Neuronal stem cell (in vitro differentiated cells): Measurements from ENCODE around the gene CDH23.

Source experiments
- DNase-seq: peaks from one replicate; pipeline ENCODE4 v3.0.0-alpha.2; 2013; ENCODE audit warnings: low spot score
- H2AFZ ChIP-seq: one replicate; pipeline ENCODE4 v1.6.1; 2013; ENCODE audit warnings: mild to moderate bottlenecking, low read length, inconsistent platforms
- H2AK5ac ChIP-seq: 2 replicates; pipeline ENCODE4 v1.6.1; 2013; ENCODE audit warnings: low read depth, mild to moderate bottlenecking, inconsistent platforms, low read length, moderate library complexity, mixed read lengths
- H2BK120ac ChIP-seq: 2 replicates; pipeline ENCODE4 v1.6.1; 2013; ENCODE audit warnings: low read depth, mild to moderate bottlenecking, inconsistent platforms, low read length, moderate library complexity, mixed read lengths
- H2BK12ac ChIP-seq: one replicate; pipeline ENCODE4 v1.6.1; 2013; ENCODE audit warnings: low read length, inconsistent platforms
- H2BK15ac ChIP-seq: 2 replicates; pipeline ENCODE4 v1.6.1; 2013; ENCODE audit warnings: mild to moderate bottlenecking, low read length, inconsistent platforms, mixed read lengths
- H2BK5ac ChIP-seq: one replicate; pipeline ENCODE4 v1.6.1; 2013; ENCODE audit warnings: inconsistent platforms, mild to moderate bottlenecking, low read length, moderate library complexity
- H3K14ac ChIP-seq: one replicate; pipeline ENCODE4 v1.6.1; 2013; ENCODE audit warnings: low read length, inconsistent platforms
- H3K18ac ChIP-seq: 2 replicates; pipeline ENCODE4 v1.6.1; 2013; ENCODE audit warnings: low read length, inconsistent platforms
- H3K23ac ChIP-seq: 2 replicates; pipeline ENCODE4 v1.6.1; 2013; ENCODE audit warnings: low read depth, mild to moderate bottlenecking, mixed read lengths, low read length, inconsistent platforms; ENCODE audit not compliant: poor library complexity
- H3K27ac ChIP-seq: replicated peaks from 3 replicates; pipeline ENCODE4 v1.5.1; 2013; ENCODE audit warnings: low read length, inconsistent platforms
- H3K27me3 ChIP-seq, 3 experiments: 2 replicates each; pipeline ENCODE4 v1.6.1; 2013; ENCODE audit warnings: low read length in 3 of 3, mild to moderate bottlenecking in 2 of 3, inconsistent platforms in 1 of 3, low read depth in 1 of 3, mixed read lengths in 1 of 3, moderate library complexity in 1 of 3; ENCODE audit not compliant: control insufficient read depth in 3 of 3, insufficient read depth in 3 of 3
- H3K36me3 ChIP-seq, 2 donors: replicated peaks in 1 of 2; 2 replicates each; pipeline ENCODE4 v1.6.1; 2013; ENCODE audit warnings: low read length in 2 of 2; ENCODE audit not compliant: control insufficient read depth in 2 of 2, insufficient read depth in 2 of 2
- H3K4ac ChIP-seq: 2 replicates; pipeline ENCODE4 v1.6.1; 2013; ENCODE audit warnings: inconsistent platforms, mild to moderate bottlenecking, low read length, moderate library complexity
- H3K4me1 ChIP-seq, 2 donors: 1 replicate in 1 of 2; 2 replicates in 1 of 2; pipeline ENCODE4 v1.6.1; 2013; ENCODE audit warnings: low read length in 2 of 2, low read depth in 1 of 2; ENCODE audit not compliant: control insufficient read depth in 2 of 2, insufficient read depth in 1 of 2
- H3K4me2 ChIP-seq: one replicate; pipeline ENCODE4 v1.6.1; 2013; ENCODE audit warnings: mild to moderate bottlenecking, low read length, inconsistent platforms; ENCODE audit not compliant: insufficient read depth, poor library complexity, severe bottlenecking
- H3K4me3 ChIP-seq, 2 donors: 2 replicates each; pipeline ENCODE4 v1.5.1; 2013; ENCODE audit warnings: low read length in 2 of 2, mild to moderate bottlenecking in 2 of 2, inconsistent platforms in 1 of 2, moderate library complexity in 1 of 2
- H3K79me1 ChIP-seq: one replicate; pipeline ENCODE4 v1.6.1; 2013; ENCODE audit warnings: low read depth, mild to moderate bottlenecking, inconsistent platforms, low read length, moderate library complexity
- H3K9ac ChIP-seq: one replicate; pipeline ENCODE4 v1.6.1; 2013; ENCODE audit warnings: mild to moderate bottlenecking, low read depth, low read length, inconsistent platforms; ENCODE audit not compliant: poor library complexity
- H3K9me3 ChIP-seq, 2 donors: replicated peaks in 1 of 2; 2 replicates each; pipeline versions ENCODE3 to v1.6.1; 2013; ENCODE audit warnings: low read length in 2 of 2, mild to moderate bottlenecking in 2 of 2, inconsistent platforms in 1 of 2, low read depth in 1 of 2, mixed read lengths in 1 of 2, moderate library complexity in 1 of 2; ENCODE audit not compliant: control insufficient read depth in 2 of 2, insufficient read depth in 1 of 2
- H4K8ac ChIP-seq: one replicate; pipeline ENCODE4 v1.6.1; 2013; ENCODE audit warnings: low read depth, mild to moderate bottlenecking, inconsistent platforms, low read length, moderate library complexity
- H4K91ac ChIP-seq: one replicate; pipeline ENCODE4 v1.6.1; 2013; ENCODE audit warnings: low read length, low read depth, mild to moderate bottlenecking, inconsistent platforms; ENCODE audit not compliant: poor library complexity
- WGBS, 2 donors: extraction: QIAGEN DNeasy Blood & Tissue Kit; methylation state at CpG; one replicate each; pipeline ENCODE4 v1.1.7; 2013; ENCODE audit warnings: missing lambda C conversion rate in 2 of 2, mixed read lengths in 1 of 2; ENCODE audit not compliant: insufficient read length in 2 of 2, insufficient replicate concordance in 1 of 2; ENCODE audit errors: extremely low coverage in 2 of 2; 5-methylcytosine and 5-hydroxymethylcytosine counted together

CDH23 gene

GRCh38 chr10:71724539-71724938, 327.8 kb downstream of the CDH23 start:
- Histone ChIP-seq H2BK5ac (no peak overlapping the region), H3K4ac (no peak overlapping the region), H2AK5ac (no peak overlapping the region), H3K4me1 (peaks cover 0 to 14% of the 10 kb centered on the region in 2 donors), H3K79me1 (no peaks in the 10 kb centered on the region), H3K9me3 (no peaks in the 10 kb centered on the region), H4K8ac (no peak overlapping the region), H3K14ac (no peak overlapping the region), H4K91ac (no peak overlapping the region), H3K18ac (no peak overlapping the region), H2BK120ac (no peak overlapping the region), H3K27me3 (peaks cover 0 to 21% (median 0%) of the 10 kb centered on the region in 3 experiments), H2BK12ac (no peak overlapping the region), H3K27ac (no peak overlapping the region), H3K9ac (no peak overlapping the region), H3K23ac (no peak overlapping the region), H2AFZ (no peak overlapping the region), H3K4me3 (no peak overlapping the region), H2BK15ac (no peak overlapping the region), H3K36me3 (no peaks in the 10 kb centered on the region), H3K4me2 (no peak overlapping the region)
- no peak for DNase-seq
- WGBS, 2 donors, result no CpG with 5 or more reads among the region's 6 CpGs

- H2BK120ac ChIP-seq, result no peak overlapping the region
- H4K8ac ChIP-seq, result no peak overlapping the region
- no peak overlapping the region for H4K91ac ChIP-seq
- no peak overlapping the region for H3K4me3 ChIP-seq
- no peak overlapping the region for H3K23ac ChIP-seq
- H2BK5ac ChIP-seq, result no peak overlapping the region
- no peaks in the 10 kb centered on the region for H3K79me1 ChIP-seq
- H3K9me3 ChIP-seq, result no peaks in the 10 kb centered on the region
- no CpG with 5 or more reads among the region's 14 CpGs for WGBS, 2 donors
- no peak overlapping the region for H3K4ac ChIP-seq
- no peak for DNase-seq
- H3K27ac ChIP-seq, result no peak overlapping the region
- H3K4me1 ChIP-seq, result peaks cover 0 to 8% of the 10 kb centered on the region in 2 donors
- no peaks in the 10 kb centered on the region for H3K36me3 ChIP-seq
- peak overlapping the region; percentile 48 for H3K14ac ChIP-seq
- no peak overlapping the region for H3K9ac ChIP-seq
- peaks cover 0 to 14% (median 0%) of the 10 kb centered on the region in 3 experiments for H3K27me3 ChIP-seq
- no peak overlapping the region for H2AK5ac ChIP-seq
- no peak overlapping the region for H3K4me2 ChIP-seq
- no peak overlapping the region for H2BK12ac ChIP-seq
- no peak overlapping the region for H2AFZ ChIP-seq
- peak overlapping the region; percentile 28 for H2BK15ac ChIP-seq
- H3K18ac ChIP-seq, result no peak overlapping the region
These were observed 328.5 kb downstream of the CDH23 start for GRCh38 chr10:71725249-71725648.

- H3K23ac ChIP-seq, result no peak overlapping the region
- H3K4ac ChIP-seq, result no peak overlapping the region
- H2BK120ac ChIP-seq, result no peak overlapping the region
- peak overlapping the region; percentile 82 for H2BK15ac ChIP-seq
- no peak overlapping the region for H2BK5ac ChIP-seq
- H3K27me3 ChIP-seq, result peaks cover 0 to 7% (median 0%) of the 10 kb centered on the region in 3 experiments
- H2AFZ ChIP-seq, result no peak overlapping the region
- H3K4me3 ChIP-seq, result no peak overlapping the region
- H3K9me3 ChIP-seq, result no peaks in the 10 kb centered on the region
- H2AK5ac ChIP-seq, result peak overlapping the region; percentile 27
- H3K4me2 ChIP-seq, result no peak overlapping the region
- peak; percentile 29 for DNase-seq
- no peak overlapping the region for H3K9ac ChIP-seq
- peak overlapping the region; percentile 11 for H2BK12ac ChIP-seq
- no peak overlapping the region for H4K91ac ChIP-seq
- no CpG with 5 or more reads among the region's 9 CpGs for WGBS, 2 donors
- peak overlapping the region; percentile 11 for H3K18ac ChIP-seq
- no peak overlapping the region for H4K8ac ChIP-seq
- peaks cover 0 to 5% of the 10 kb centered on the region in 2 donors for H3K4me1 ChIP-seq
- no peak overlapping the region for H3K27ac ChIP-seq
- H3K14ac ChIP-seq, result no peak overlapping the region
- H3K36me3 ChIP-seq, result no peaks in the 10 kb centered on the region
- H3K79me1 ChIP-seq, result no peaks in the 10 kb centered on the region
These were observed 329.4 kb downstream of the CDH23 start for GRCh38 chr10:71725998-71726579.

GRCh38 chr10:71726580-71727104, 329.9 kb downstream of the CDH23 start:
- no peaks in the 10 kb centered on the region for H3K9me3 ChIP-seq
- no CpG with 5 or more reads among the region's 11 CpGs for WGBS, 2 donors
- no peak overlapping the region for H4K8ac ChIP-seq
- no peak overlapping the region for H3K14ac ChIP-seq
- H3K23ac ChIP-seq, result no peak overlapping the region
- H2AK5ac ChIP-seq, result peak overlapping the region; percentile 27
- H3K36me3 ChIP-seq, result no peaks in the 10 kb centered on the region
- H3K27me3 ChIP-seq, result peaks cover 0 to 1% (median 0%) of the 10 kb centered on the region in 3 experiments
- H2AFZ ChIP-seq, result no peak overlapping the region
- no peak overlapping the region for H3K27ac ChIP-seq
- no peak overlapping the region for H2BK120ac ChIP-seq
- H3K4me2 ChIP-seq, result no peak overlapping the region
- H3K4me3 ChIP-seq, result no peak overlapping the region
- no peak overlapping the region for H3K9ac ChIP-seq
- H2BK15ac ChIP-seq, result peak overlapping the region; percentile 82
- H3K79me1 ChIP-seq, result no peaks in the 10 kb centered on the region
- H3K4me1 ChIP-seq, result peaks cover 0 to 5% of the 10 kb centered on the region in 2 donors
- H2BK12ac ChIP-seq, result peak overlapping the region; percentile 11
- H2BK5ac ChIP-seq, result no peak overlapping the region
- no peak for DNase-seq
- H3K4ac ChIP-seq, result no peak overlapping the region
- no peak overlapping the region for H4K91ac ChIP-seq
- peak overlapping the region; percentile 30 for H3K18ac ChIP-seq
